Measurements from ENCODE around the gene HOOK2. TPM values are rescaled to one million over a fixed set of nuclear protein-coding genes. Genes with fewer than 3 reads are reported as not detected.

Gene HOOK2
- total and polyA plus RNA-seq, 2 of the 13 experiments (the other 11 are each of a cell fraction or from before 2014, with no cell fraction given) = 9.2 to 12.9 TPM

DNA sequence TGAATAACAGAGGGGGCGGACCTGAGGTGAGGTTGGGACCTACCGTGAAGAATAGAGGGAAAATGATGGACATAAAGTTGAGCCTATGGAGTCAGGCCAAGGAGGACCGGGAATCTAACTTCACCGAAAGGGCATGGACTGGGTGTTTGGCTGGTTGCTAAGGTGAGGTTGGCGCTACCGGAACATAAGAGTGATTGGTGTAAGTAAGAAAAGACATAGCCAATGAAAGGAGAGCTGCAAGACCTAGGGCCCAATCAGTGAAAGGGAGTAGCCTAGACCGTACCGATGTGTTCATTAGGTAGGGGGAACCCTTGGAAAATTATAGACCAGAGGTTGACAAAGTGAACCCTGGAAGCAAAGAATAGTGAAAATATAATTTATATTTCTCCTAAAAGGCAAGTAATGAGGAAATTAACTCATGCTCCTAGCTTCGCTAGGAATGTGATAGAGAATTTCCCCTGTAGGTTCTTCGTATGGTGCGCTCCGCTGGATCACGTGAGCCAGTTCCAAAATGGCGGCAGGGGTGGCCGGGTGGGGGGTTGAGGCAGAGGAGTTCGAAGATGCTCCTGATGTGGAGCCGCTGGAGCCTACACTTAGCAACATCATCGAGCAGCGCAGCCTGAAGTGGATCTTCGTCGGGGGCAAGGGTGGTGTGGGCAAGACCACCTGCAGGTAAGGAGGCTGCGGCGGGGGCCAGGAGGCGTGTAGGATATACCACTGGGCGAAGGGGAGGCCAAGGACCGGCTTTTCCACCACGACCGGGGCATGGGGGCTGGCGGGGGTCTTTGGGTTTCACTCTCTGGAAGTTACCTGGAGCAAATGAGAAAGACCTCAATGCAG, 38.1 kb downstream of the HOOK2 start, which contains the start of gene GET3 (continued):
- TF ChIP-seq SNAPC4 (CRISPR knock-in tag; IDR thresholded peaks at IDR 0.05) (no peak), MIER3 (CRISPR knock-in tag; IDR thresholded peaks at IDR 0.05; ENCODE audit: borderline replicate concordance) (no peak; the same call in 1 of the 2 replicates), RNF219 (CRISPR knock-in tag; IDR thresholded peaks at IDR 0.05) (no peak), GFI1 (CRISPR knock-in tag; IDR thresholded peaks at IDR 0.05; ENCODE audit: borderline replicate concordance) (no peak), MZF1 (CRISPR knock-in tag; IDR thresholded peaks at IDR 0.05; ENCODE audit: borderline replicate concordance) (no peak), CREM (IDR thresholded peaks at IDR 0.05) (peak; percentile 30; the same call in 1 of the 2 replicates), CREM (CRISPR knock-in tag; IDR thresholded peaks at IDR 0.05) (no peak), KDM3A (CRISPR knock-in tag; IDR thresholded peaks at IDR 0.05; ENCODE audit: low read depth) (no peak), ZNF704 (CRISPR knock-in tag; IDR thresholded peaks at IDR 0.05; ENCODE audit: borderline replicate concordance) (0 out of 2 replicates have a peak, but pooled peaks have one; percentile 50)
- TF ChIP-seq, protein P1, sequence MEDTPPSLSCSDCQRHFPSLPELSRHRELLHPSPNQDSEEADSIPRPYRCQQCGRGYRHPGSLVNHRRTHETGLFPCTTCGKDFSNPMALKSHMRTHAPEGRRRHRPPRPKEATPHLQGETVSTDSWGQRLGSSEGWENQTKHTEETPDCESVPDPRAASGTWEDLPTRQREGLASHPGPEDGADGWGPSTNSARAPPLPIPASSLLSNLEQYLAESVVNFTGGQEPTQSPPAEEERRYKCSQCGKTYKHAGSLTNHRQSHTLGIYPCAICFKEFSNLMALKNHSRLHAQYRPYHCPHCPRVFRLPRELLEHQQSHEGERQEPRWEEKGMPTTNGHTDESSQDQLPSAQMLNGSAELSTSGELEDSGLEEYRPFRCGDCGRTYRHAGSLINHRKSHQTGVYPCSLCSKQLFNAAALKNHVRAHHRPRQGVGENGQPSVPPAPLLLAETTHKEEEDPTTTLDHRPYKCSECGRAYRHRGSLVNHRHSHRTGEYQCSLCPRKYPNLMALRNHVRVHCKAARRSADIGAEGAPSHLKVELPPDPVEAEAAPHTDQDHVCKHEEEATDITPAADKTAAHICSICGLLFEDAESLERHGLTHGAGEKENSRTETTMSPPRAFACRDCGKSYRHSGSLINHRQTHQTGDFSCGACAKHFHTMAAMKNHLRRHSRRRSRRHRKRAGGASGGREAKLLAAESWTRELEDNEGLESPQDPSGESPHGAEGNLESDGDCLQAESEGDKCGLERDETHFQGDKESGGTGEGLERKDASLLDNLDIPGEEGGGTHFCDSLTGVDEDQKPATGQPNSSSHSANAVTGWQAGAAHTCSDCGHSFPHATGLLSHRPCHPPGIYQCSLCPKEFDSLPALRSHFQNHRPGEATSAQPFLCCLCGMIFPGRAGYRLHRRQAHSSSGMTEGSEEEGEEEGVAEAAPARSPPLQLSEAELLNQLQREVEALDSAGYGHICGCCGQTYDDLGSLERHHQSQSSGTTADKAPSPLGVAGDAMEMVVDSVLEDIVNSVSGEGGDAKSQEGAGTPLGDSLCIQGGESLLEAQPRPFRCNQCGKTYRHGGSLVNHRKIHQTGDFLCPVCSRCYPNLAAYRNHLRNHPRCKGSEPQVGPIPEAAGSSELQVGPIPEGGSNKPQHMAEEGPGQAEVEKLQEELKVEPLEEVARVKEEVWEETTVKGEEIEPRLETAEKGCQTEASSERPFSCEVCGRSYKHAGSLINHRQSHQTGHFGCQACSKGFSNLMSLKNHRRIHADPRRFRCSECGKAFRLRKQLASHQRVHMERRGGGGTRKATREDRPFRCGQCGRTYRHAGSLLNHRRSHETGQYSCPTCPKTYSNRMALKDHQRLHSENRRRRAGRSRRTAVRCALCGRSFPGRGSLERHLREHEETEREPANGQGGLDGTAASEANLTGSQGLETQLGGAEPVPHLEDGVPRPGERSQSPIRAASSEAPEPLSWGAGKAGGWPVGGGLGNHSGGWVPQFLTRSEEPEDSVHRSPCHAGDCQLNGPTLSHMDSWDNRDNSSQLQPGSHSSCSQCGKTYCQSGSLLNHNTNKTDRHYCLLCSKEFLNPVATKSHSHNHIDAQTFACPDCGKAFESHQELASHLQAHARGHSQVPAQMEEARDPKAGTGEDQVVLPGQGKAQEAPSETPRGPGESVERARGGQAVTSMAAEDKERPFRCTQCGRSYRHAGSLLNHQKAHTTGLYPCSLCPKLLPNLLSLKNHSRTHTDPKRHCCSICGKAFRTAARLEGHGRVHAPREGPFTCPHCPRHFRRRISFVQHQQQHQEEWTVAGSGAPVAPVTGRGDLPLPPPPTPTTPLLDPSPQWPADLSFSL (CRISPR knock-in tag; IDR thresholded peaks at IDR 0.05) = no peak
- TF ChIP-seq, protein P2, sequence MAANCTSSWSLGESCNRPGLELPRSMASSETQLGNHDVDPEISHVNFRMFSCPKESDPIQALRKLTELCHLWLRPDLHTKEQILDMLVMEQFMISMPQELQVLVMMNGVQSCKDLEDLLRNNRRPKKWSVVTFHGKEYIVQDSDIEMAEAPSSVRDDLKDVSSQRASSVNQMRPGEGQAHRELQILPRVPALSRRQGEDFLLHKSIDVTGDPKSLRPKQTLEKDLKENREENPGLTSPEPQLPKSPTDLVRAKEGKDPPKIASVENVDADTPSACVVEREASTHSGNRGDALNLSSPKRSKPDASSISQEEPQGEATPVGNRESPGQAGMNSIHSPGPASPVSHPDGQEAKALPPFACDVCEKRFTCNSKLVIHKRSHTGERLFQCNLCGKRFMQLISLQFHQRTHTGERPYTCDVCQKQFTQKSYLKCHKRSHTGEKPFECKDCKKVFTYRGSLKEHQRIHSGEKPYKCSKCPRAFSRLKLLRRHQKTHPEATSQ (CRISPR knock-in tag; IDR thresholded peaks at IDR 0.05; ENCODE audit: borderline replicate concordance) = no peak

Measured in HepG2 (cell line).